PFSK-1 (cell line): ENCODE data around the gene CST11.

Experiments
- FOXP2 ChIP-seq: optimal IDR thresholded peaks from 2 replicates; pipeline ENCODE3; 2011; ENCODE audit warnings: borderline replicate concordance, control low read depth, inconsistent platforms; ENCODE audit not compliant: insufficient read depth; ENCODE audit errors: extremely low read length, extremely low read depth
- POLR2AphosphoS5 ChIP-seq: IDR thresholded peaks from 2 replicates; pipeline ENCODE4 v1.6.1; 2012; ENCODE audit warnings: low read depth, mild to moderate bottlenecking, control low read depth, low read length, moderate library complexity
- SIN3A ChIP-seq: IDR thresholded peaks from 2 replicates; pipeline ENCODE4 v1.6.1; 2012; ENCODE audit warnings: mild to moderate bottlenecking, low read length, moderate library complexity, borderline replicate concordance; ENCODE audit not compliant: insufficient read depth
- TAF1 ChIP-seq: IDR thresholded peaks from 2 replicates; pipeline ENCODE4 v1.6.1; 2012; ENCODE audit warnings: low read length, control low read depth, borderline replicate concordance; ENCODE audit not compliant: insufficient read depth
- TF ChIP-seq, protein P1 (sequence below), 2 experiments: IDR thresholded peaks; 2 replicates each; pipeline versions ENCODE4 v1.6.1 to v1.8.0; 2011 to 2012; ENCODE audit warnings: low read depth in 2 of 2, low read length in 2 of 2, control low read depth in 1 of 2, inconsistent platforms in 1 of 2, mild to moderate bottlenecking in 1 of 2, moderate library complexity in 1 of 2; ENCODE audit not compliant: insufficient read depth in 1 of 2

GRCh38 chr20:23497536-23497935 lies 44.9 kb upstream of the CST11 start:
- TF ChIP-seq POLR2AphosphoS5, result no peak
- TF ChIP-seq FOXP2, result no peak
- TF ChIP-seq, protein P1, sequence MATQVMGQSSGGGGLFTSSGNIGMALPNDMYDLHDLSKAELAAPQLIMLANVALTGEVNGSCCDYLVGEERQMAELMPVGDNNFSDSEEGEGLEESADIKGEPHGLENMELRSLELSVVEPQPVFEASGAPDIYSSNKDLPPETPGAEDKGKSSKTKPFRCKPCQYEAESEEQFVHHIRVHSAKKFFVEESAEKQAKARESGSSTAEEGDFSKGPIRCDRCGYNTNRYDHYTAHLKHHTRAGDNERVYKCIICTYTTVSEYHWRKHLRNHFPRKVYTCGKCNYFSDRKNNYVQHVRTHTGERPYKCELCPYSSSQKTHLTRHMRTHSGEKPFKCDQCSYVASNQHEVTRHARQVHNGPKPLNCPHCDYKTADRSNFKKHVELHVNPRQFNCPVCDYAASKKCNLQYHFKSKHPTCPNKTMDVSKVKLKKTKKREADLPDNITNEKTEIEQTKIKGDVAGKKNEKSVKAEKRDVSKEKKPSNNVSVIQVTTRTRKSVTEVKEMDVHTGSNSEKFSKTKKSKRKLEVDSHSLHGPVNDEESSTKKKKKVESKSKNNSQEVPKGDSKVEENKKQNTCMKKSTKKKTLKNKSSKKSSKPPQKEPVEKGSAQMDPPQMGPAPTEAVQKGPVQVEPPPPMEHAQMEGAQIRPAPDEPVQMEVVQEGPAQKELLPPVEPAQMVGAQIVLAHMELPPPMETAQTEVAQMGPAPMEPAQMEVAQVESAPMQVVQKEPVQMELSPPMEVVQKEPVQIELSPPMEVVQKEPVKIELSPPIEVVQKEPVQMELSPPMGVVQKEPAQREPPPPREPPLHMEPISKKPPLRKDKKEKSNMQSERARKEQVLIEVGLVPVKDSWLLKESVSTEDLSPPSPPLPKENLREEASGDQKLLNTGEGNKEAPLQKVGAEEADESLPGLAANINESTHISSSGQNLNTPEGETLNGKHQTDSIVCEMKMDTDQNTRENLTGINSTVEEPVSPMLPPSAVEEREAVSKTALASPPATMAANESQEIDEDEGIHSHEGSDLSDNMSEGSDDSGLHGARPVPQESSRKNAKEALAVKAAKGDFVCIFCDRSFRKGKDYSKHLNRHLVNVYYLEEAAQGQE (IDR thresholded peaks at IDR 0.05; ENCODE audit: insufficient read depth in 1 of 2, low read depth in 2 of 2, low read length in 2 of 2), result no peak
- no peak for TF ChIP-seq SIN3A
- TF ChIP-seq TAF1, result no peak
